Right lobe of liver (tissue), 6 donors: Measurements from ENCODE around the gene ABCB8. TPM values are rescaled to one million over a fixed set of nuclear protein-coding genes. Genes with fewer than 3 reads are reported as not detected.
A peak's percentile ranks its signal among the peaks of the same experiment; 100 is the strongest.

Experiments used
- ATAC-seq, 4 donors: fragments of 200-7000 bp; cut with Tn5 transposase; one replicate each; pipeline ENCODE4 v1.9.1; 2020; ENCODE audit warnings: mild to moderate bottlenecking in 4 of 4, moderate library complexity in 4 of 4
- DNase-seq, 3 donors: peaks; one replicate each; pipeline ENCODE4 v3.0.0-alpha.2; 2020
- H3K27ac ChIP-seq, 3 donors: fragments of 200-600 bp; one replicate each; pipeline ENCODE4 v1.8.0; 2022
- H3K27me3 ChIP-seq, 2 donors: fragments of 200-600 bp; one replicate each; pipeline ENCODE4 v1.8.0; 2022
- H3K36me3 ChIP-seq, 4 donors: fragments of 200-600 bp; sonication (generic) in 1 of 4; one replicate each; pipeline versions ENCODE4 v1.5.1 to v1.8.0; 2017 to 2022; ENCODE audit warnings: control low read depth in 1 of 4
- H3K4me1 ChIP-seq, 4 donors: fragments of 200-600 bp; sonication (generic) in 1 of 4; one replicate each; pipeline versions ENCODE4 v1.5.1 to v1.8.0; 2017 to 2022; ENCODE audit warnings: control low read depth in 1 of 4
- H3K4me3 ChIP-seq, 3 donors: fragments of 200-600 bp; one replicate each; pipeline ENCODE4 v1.8.0; 2022
- H3K9me3 ChIP-seq, 4 donors: fragments of 200-600 bp; sonication (generic) in 1 of 4; one replicate each; pipeline versions ENCODE4 v1.5.1 to v1.8.0; 2017 to 2022; ENCODE audit warnings: control low read depth in 1 of 4
- CTCF ChIP-seq, 4 donors: fragments of 200-600 bp in 3 of 4; fragments of 450-650 bp in 1 of 4; IDR thresholded peaks; one replicate each; pipeline versions ENCODE4 v1.5.1 to v1.8.0; 2016 to 2022; ENCODE audit warnings: antibody characterized with exemption in 4 of 4, mild to moderate bottlenecking in 2 of 4
- POLR2A ChIP-seq: fragments of 450-650 bp; IDR thresholded peaks from one replicate; pipeline ENCODE4 v1.6.1; 2017; ENCODE audit warnings: antibody characterized with exemption, mild to moderate bottlenecking
- WGBS: methylation state at CpG from one replicate; pipeline ENCODE4 v1.1.6; 2018; ENCODE audit warnings: low coverage, low lambda C conversion rate; ENCODE audit not compliant: insufficient coverage; ENCODE audit errors: missing lambda C conversion rate; 5-methylcytosine and 5-hydroxymethylcytosine counted together
- intact Hi-C, 2 donors: fragments of 100-400 bp; cut with DNase I; formaldehyde crosslinking; loops; one replicate each; pipeline versions ENCODE4 v1.11.2 to v1.14.1; 2022
- total RNA-seq, 6 experiments: library from RNA; depleted of rRNA in 2 of 6; stranded (reverse); fragments of >200 nt in 2 of 6; fragmentation: NEBNext Ultra II Directional in 3 of 6; extraction: Animal tissue kit (Norgen Biotek cat#: 25700) in 3 of 6; gene quantifications; one replicate each; pipeline versions ENCODE4 v1.1.0 to v1.2.4, GENCODE V29; 2016 to 2023
- donor health status: DM: no; HTN: yes; CAD: no.
- donor health status: DM: no; HTN: no; CAD: no.
- donor health status: DM: no; HTN: no; CAD: no.
- donor health status: DM: no; HTN: yes; CAD: no.
- donor health status: DM: no; HTN: yes; CAD: no.

ABCB8 gene
- total RNA-seq, 6 experiments from 2014 or later: 22.3 to 33.8 (median 26.8) TPM

DNA sequence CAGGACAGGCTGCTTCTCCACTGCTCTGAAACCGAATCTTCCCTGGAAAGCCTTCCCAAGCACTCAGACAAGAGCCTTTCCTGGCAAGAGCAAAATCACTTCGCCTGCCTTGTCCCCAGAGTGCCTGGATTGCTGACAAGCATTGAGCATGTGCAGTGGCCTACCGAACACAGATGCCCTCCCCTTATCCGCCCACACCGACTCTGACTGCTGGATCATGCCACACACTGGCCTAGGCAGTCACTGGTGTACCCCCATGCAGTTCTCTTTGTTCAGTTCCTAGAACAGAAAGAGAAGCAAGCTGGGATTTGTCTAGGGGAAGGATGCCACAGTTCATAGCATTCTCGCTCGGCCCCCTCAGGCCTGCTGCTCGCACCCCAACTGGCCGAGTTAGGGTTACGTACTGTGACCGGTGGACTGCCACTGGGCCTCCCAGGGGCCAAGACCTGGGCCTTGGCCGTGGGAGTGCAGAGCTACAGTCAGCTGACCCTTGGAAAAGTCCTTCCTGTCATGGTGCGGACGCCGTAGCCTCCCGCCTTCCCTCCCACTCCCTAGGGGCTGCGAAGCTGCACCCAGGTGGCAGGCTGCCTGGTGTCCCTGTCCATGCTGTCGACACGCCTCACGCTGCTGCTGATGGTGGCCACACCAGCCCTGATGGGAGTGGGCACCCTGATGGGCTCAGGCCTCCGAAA, 6.9 kb downstream of the ABCB8 start:
- TF ChIP-seq POLR2A (no peak), CTCF (IDR thresholded peaks at IDR 0.05) (no peak)
- intact Hi-C loops: no loop called here
- WGBS: no CpG with 5 or more reads among the region's 21 CpGs
- peaks cover 0 to 7% (median 3%) of the 10 kb centered on the region in 4 donors for H3K36me3 ChIP-seq
- H3K27me3 ChIP-seq: no peaks in the 10 kb centered on the region
- H3K27ac ChIP-seq: no peak overlapping the region
- H3K9me3 ChIP-seq: no peaks in the 10 kb centered on the region
- H3K4me1 ChIP-seq: peaks cover 0 to 5% (median 0%) of the 10 kb centered on the region in 4 donors
- DNase-seq (no peak), ATAC-seq (no peak)
- no peak overlapping the region for H3K4me3 ChIP-seq

DNA sequence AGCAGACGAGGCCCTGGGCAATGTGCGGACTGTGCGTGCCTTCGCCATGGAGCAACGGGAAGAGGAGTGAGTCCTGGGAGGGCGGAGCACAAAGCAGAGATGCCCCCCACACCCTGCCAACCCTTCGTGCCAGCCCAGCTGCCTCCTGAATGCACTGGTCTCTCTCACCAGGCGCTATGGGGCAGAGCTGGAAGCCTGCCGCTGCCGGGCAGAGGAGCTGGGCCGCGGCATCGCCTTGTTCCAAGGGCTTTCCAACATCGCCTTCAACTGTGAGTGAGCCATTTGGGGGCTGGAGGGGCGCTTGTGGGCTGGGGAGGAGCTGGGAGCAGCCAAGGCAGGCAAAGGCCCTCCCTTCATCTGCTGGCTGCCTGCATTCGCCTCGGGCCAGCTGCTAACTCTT, 7.7 kb downstream of the ABCB8 start:
- Histone ChIP-seq H3K9me3 (no peaks in the 10 kb centered on the region), H3K4me1 (peaks cover 0 to 5% (median 0%) of the 10 kb centered on the region in 4 donors), H3K4me3 (no peak overlapping the region), H3K36me3 (peaks cover 0 to 7% (median 3%) of the 10 kb centered on the region in 4 donors), H3K27me3 (no peaks in the 10 kb centered on the region), H3K27ac (no peak overlapping the region)
- DNase-seq (no peak), ATAC-seq (no peak)
- intact Hi-C loops: no loop called here
- TF ChIP-seq CTCF (IDR thresholded peaks at IDR 0.05): no peak
- TF ChIP-seq POLR2A: no peak
- WGBS: 60% methylated on average over 1 of the region's 17 CpGs

GRCh38 chr7:151038951-151039849, 10.9 kb downstream of the ABCB8 start:
- Histone ChIP-seq H3K27ac (no peak overlapping the region), H3K9me3 (no peaks in the 10 kb centered on the region), H3K27me3 (no peaks in the 10 kb centered on the region), H3K4me1 (peaks cover 0 to 5% (median 0%) of the 10 kb centered on the region in 4 donors), H3K4me3 (no peak overlapping the region), H3K36me3 (peaks cover 0 to 7% (median 3%) of the 10 kb centered on the region in 4 donors)
- TF ChIP-seq POLR2A (no peak), CTCF (IDR thresholded peaks at IDR 0.05) (no peak)
- peak in 2 of 3 donors; percentile 69 to 87 for DNase-seq
- ATAC-seq: peak; percentile 67 to 89 (median 78)
- WGBS: 31% methylated on average over 8 of the region's 12 CpGs
- intact Hi-C loops: no loop called here

DNA sequence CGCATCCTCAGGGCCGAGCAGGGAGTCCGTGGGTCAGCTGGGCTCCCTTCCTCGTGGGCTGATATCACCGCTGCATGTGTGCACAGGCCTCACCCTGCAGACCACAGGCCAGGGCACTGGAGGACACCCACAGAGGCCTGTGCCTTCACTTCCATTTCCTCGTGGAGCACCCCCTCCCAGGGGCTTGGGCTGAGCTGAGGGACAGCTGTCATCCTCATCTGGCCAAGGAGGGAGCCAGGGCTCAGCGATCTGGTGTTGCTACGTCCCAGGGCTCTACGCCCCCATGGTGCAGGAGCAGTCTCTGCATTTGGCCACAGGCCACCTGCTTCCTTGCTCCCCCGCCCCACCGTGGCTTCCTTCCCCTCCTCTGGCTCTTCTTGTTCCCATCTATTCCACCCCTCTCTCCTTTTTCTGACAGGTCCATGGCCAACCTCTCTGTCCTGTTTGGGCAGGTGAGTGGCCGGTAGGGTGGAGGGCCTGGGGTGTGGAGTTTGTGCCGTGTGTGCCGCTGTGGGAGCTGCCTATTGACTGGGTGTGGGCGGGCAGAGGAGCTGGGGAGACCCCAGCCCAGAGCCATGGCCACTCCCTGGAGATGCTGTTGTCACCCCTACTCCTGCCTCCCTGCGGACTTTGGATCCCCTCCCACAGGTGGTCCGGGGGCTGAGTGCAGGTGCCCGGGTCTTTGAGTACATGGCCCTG, 11.7 kb downstream of the ABCB8 start:
- WGBS: 62% methylated on average over 8 of the region's 18 CpGs
- no peak overlapping the region for H3K4me3 ChIP-seq
- peak in 2 of 4 donors; percentile 4 to 8 for ATAC-seq
- TF ChIP-seq POLR2A: no peak
- no peak for TF ChIP-seq CTCF (IDR thresholded peaks at IDR 0.05)
- DNase-seq: no peak
- H3K9me3 ChIP-seq: no peaks in the 10 kb centered on the region
- H3K27me3 ChIP-seq: no peaks in the 10 kb centered on the region
- H3K27ac ChIP-seq: no peak overlapping the region
- peaks cover 0 to 5% (median 0%) of the 10 kb centered on the region in 4 donors for H3K4me1 ChIP-seq
- intact Hi-C loops: no loop called here
- peaks cover 0 to 7% (median 2%) of the 10 kb centered on the region in 4 donors for H3K36me3 ChIP-seq
